ENCODE results near the gene SCARB1. TPM values are rescaled to one million over a fixed set of nuclear protein-coding genes. Genes with fewer than 3 reads are reported as not detected.

Gene SCARB1
- polyA plus RNA-seq, 2 donors = 7.4 to 8.6 TPM

GRCh38 chr12:124864326-124864752 is 675 bp upstream of the SCARB1 start:
- H3K27ac ChIP-seq (ENCODE audit: low read depth in 2 of 2, low read length in 1 of 2) = peak overlapping the region in 1 of 2 donors; percentile 39
- no peaks in the 10 kb centered on the region for H3K36me3 ChIP-seq (ENCODE audit: control insufficient read depth in 2 of 2, insufficient read depth in 2 of 2, low read length in 1 of 2)
- H3K9me3 ChIP-seq (ENCODE audit: control insufficient read depth in 2 of 2, insufficient read depth in 1 of 2, low read depth in 1 of 2, low read length in 1 of 2) = no peaks in the 10 kb centered on the region
- WGBS, 2 donors = 89 to 90% methylated on average over 14 of the region's 14 CpGs
- peaks cover 0 to 20% of the 10 kb centered on the region in 2 donors for H3K4me1 ChIP-seq (ENCODE audit: control insufficient read depth in 2 of 2, insufficient read depth in 2 of 2, low read length in 1 of 2)
- no peaks in the 10 kb centered on the region for H3K27me3 ChIP-seq (ENCODE audit: control insufficient read depth in 1 of 2, insufficient read depth in 2 of 2, low read length in 2 of 2)
- peak overlapping the region in 1 of 2 donors; percentile 9 for H3K4me3 ChIP-seq (ENCODE audit: low read depth in 1 of 2, low read length in 2 of 2)

DNA sequence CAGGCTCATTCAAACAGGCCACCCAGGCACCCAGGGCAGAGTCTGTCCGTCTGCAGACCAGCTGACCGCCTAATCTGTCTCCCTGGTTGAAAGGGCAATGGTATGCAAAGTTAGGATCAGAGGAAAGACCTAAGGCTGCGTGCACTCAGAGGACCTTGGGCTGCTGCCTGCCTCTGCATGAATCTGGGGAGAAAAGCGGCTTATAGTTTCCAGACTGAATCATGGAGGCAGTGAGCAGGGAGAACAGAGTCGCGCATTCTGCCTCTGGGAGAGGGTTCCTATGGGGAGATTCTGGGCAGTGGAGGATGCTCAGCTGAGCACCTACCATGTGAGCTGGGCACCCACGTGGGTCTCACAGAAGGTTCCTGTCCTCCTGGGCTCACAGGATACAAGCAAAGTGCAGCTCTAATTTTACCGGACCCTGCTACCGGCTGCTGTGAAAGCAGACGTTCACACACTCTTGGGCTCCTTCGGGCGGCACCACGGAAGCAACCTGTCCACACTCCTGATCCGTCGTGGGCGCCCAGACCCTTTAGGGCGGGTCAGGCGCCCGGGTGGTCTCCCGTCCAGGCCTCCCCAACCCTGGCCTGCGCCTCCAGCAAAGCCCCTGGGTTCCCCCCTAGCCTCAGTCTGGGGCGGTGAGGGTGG is 772 bp downstream of the SCARB1 start:
- no peaks in the 10 kb centered on the region for H3K9me3 ChIP-seq (ENCODE audit: control insufficient read depth in 2 of 2, insufficient read depth in 1 of 2, low read depth in 1 of 2, low read length in 1 of 2)
- peaks cover 0 to 12% of the 10 kb centered on the region in 2 donors for H3K4me1 ChIP-seq (ENCODE audit: control insufficient read depth in 2 of 2, insufficient read depth in 2 of 2, low read length in 1 of 2)
- no peaks in the 10 kb centered on the region for H3K36me3 ChIP-seq (ENCODE audit: control insufficient read depth in 2 of 2, insufficient read depth in 2 of 2, low read length in 1 of 2)
- H3K27me3 ChIP-seq (ENCODE audit: control insufficient read depth in 1 of 2, insufficient read depth in 2 of 2, low read length in 2 of 2) = no peaks in the 10 kb centered on the region
- H3K4me3 ChIP-seq (ENCODE audit: low read depth in 1 of 2, low read length in 2 of 2) = peak overlapping the region; percentile 57 to 76
- H3K27ac ChIP-seq (ENCODE audit: low read depth in 2 of 2, low read length in 1 of 2) = no peak overlapping the region
- 17 to 20% methylated on average over 21 to 22 of the region's 22 CpGs for WGBS, 2 donors

GRCh38 chr12:124861898-124862676 is 1.6 kb downstream of the SCARB1 start:
- Histone ChIP-seq H3K4me3 (ENCODE audit: low read depth in 1 of 2, low read length in 2 of 2) (no peak overlapping the region), H3K27ac (ENCODE audit: low read depth in 2 of 2, low read length in 1 of 2) (no peak overlapping the region), H3K9me3 (ENCODE audit: control insufficient read depth in 2 of 2, insufficient read depth in 1 of 2, low read depth in 1 of 2, low read length in 1 of 2) (no peaks in the 10 kb centered on the region), H3K27me3 (ENCODE audit: control insufficient read depth in 1 of 2, insufficient read depth in 2 of 2, low read length in 2 of 2) (no peaks in the 10 kb centered on the region), H3K36me3 (ENCODE audit: control insufficient read depth in 2 of 2, insufficient read depth in 2 of 2, low read length in 1 of 2) (no peaks in the 10 kb centered on the region), H3K4me1 (ENCODE audit: control insufficient read depth in 2 of 2, insufficient read depth in 2 of 2, low read length in 1 of 2) (peaks cover 0 to 12% of the 10 kb centered on the region in 2 donors)
- WGBS, 2 donors = 73 to 76% methylated on average over 8 of the region's 8 CpGs

DNA sequence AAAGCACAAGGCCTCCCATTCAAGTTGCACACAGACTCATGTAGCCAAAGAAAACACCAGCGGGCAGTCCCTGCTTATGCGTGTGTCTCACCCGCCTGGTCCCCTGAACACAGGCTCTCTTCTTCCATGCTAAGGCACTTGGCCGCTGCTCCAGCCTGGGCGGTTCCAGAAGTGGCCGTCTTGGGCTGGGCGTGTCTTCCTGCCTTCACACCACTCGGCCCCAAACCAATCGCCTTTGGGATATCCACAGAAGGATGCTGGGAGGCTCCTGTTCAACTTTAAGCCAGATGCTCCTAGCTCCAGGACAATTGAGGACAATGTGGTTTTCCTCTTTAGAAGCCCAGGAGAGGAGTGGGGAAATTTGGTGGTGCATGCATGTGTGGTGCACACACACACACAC is 2.2 kb downstream of the SCARB1 start:
- Histone ChIP-seq H3K36me3 (ENCODE audit: control insufficient read depth in 2 of 2, insufficient read depth in 2 of 2, low read length in 1 of 2) (no peaks in the 10 kb centered on the region), H3K4me1 (ENCODE audit: control insufficient read depth in 2 of 2, insufficient read depth in 2 of 2, low read length in 1 of 2) (peaks cover 0 to 9% of the 10 kb centered on the region in 2 donors), H3K27me3 (ENCODE audit: control insufficient read depth in 1 of 2, insufficient read depth in 2 of 2, low read length in 2 of 2) (no peaks in the 10 kb centered on the region), H3K27ac (ENCODE audit: low read depth in 2 of 2, low read length in 1 of 2) (no peak overlapping the region), H3K9me3 (ENCODE audit: control insufficient read depth in 2 of 2, insufficient read depth in 1 of 2, low read depth in 1 of 2, low read length in 1 of 2) (no peaks in the 10 kb centered on the region), H3K4me3 (ENCODE audit: low read depth in 1 of 2, low read length in 2 of 2) (no peak overlapping the region)
- WGBS, 2 donors = 45 to 51% methylated on average over 9 of the region's 9 CpGs

GRCh38 chr12:124857921-124858461 is 5.7 kb downstream of the SCARB1 start:
- Histone ChIP-seq H3K9me3 (ENCODE audit: control insufficient read depth in 2 of 2, insufficient read depth in 1 of 2, low read depth in 1 of 2, low read length in 1 of 2) (no peaks in the 10 kb centered on the region), H3K4me3 (ENCODE audit: low read depth in 1 of 2, low read length in 2 of 2) (no peak overlapping the region), H3K4me1 (ENCODE audit: control insufficient read depth in 2 of 2, insufficient read depth in 2 of 2, low read length in 1 of 2) (peaks cover 0 to 7% of the 10 kb centered on the region in 2 donors), H3K27me3 (ENCODE audit: control insufficient read depth in 1 of 2, insufficient read depth in 2 of 2, low read length in 2 of 2) (no peaks in the 10 kb centered on the region), H3K27ac (ENCODE audit: low read depth in 2 of 2, low read length in 1 of 2) (no peak overlapping the region), H3K36me3 (ENCODE audit: control insufficient read depth in 2 of 2, insufficient read depth in 2 of 2, low read length in 1 of 2) (peaks cover 0 to 2% of the 10 kb centered on the region in 2 donors)
- 84 to 93% methylated on average over 11 of the region's 11 CpGs for WGBS, 2 donors

- Histone ChIP-seq H3K27ac (ENCODE audit: low read depth in 2 of 2, low read length in 1 of 2) (no peak overlapping the region), H3K4me3 (ENCODE audit: low read depth in 1 of 2, low read length in 2 of 2) (no peak overlapping the region), H3K36me3 (ENCODE audit: control insufficient read depth in 2 of 2, insufficient read depth in 2 of 2, low read length in 1 of 2) (peaks cover 0 to 2% of the 10 kb centered on the region in 2 donors), H3K4me1 (ENCODE audit: control insufficient read depth in 2 of 2, insufficient read depth in 2 of 2, low read length in 1 of 2) (peaks cover 3 to 10% of the 10 kb centered on the region in 2 donors), H3K9me3 (ENCODE audit: control insufficient read depth in 2 of 2, insufficient read depth in 1 of 2, low read depth in 1 of 2, low read length in 1 of 2) (no peaks in the 10 kb centered on the region), H3K27me3 (ENCODE audit: control insufficient read depth in 1 of 2, insufficient read depth in 2 of 2, low read length in 2 of 2) (no peaks in the 10 kb centered on the region)
- WGBS, 2 donors = 90 to 91% methylated on average over 14 of the region's 14 CpGs
Measured at GRCh38 chr12:124856842-124857178, 6.9 kb downstream of the SCARB1 start.

DNA sequence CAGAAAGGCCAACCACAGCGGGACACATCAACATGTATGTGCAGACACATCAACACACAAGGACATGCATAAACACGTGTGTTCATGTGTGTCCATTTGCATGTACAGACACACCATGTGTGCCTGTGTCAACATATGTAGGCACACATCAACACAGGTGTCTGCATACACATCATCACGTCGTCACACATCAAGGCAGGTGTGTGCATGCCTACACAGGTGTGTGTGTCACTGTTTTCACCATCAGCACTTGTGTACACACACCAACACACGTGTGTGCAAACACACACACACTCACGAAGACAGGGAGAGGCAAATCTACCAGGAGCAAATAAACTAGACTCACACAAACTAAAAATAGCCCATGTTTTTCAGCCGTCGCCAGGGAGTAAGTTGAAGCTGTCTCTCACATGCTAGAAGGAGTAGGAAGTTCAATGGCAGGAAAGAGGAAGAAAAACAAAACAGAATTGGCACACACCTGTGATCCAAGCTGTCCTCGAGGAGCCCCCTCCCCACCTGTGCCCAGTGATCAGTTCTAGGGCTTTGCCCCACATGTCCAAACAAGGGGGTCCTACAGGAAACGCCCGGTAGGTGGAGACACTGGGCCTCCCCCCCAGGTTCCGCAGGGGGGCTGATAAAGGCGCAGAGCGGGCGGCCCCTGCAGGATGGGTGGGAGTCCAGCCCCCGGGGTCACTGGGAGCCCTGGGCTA is 7.4 kb downstream of the SCARB1 start:
- 65 to 67% methylated on average over 16 of the region's 16 CpGs for WGBS, 2 donors
- Histone ChIP-seq H3K4me1 (ENCODE audit: control insufficient read depth in 2 of 2, insufficient read depth in 2 of 2, low read length in 1 of 2) (peaks cover 3 to 10% of the 10 kb centered on the region in 2 donors), H3K27ac (ENCODE audit: low read depth in 2 of 2, low read length in 1 of 2) (no peak overlapping the region), H3K4me3 (ENCODE audit: low read depth in 1 of 2, low read length in 2 of 2) (no peak overlapping the region), H3K9me3 (ENCODE audit: control insufficient read depth in 2 of 2, insufficient read depth in 1 of 2, low read depth in 1 of 2, low read length in 1 of 2) (no peaks in the 10 kb centered on the region), H3K27me3 (ENCODE audit: control insufficient read depth in 1 of 2, insufficient read depth in 2 of 2, low read length in 2 of 2) (no peaks in the 10 kb centered on the region), H3K36me3 (ENCODE audit: control insufficient read depth in 2 of 2, insufficient read depth in 2 of 2, low read length in 1 of 2) (peaks cover 0 to 2% of the 10 kb centered on the region in 2 donors)

- no peaks in the 10 kb centered on the region for H3K27me3 ChIP-seq (ENCODE audit: control insufficient read depth in 1 of 2, insufficient read depth in 2 of 2, low read length in 2 of 2)
- no peaks in the 10 kb centered on the region for H3K9me3 ChIP-seq (ENCODE audit: control insufficient read depth in 2 of 2, insufficient read depth in 1 of 2, low read depth in 1 of 2, low read length in 1 of 2)
- peaks cover 0 to 2% of the 10 kb centered on the region in 2 donors for H3K36me3 ChIP-seq (ENCODE audit: control insufficient read depth in 2 of 2, insufficient read depth in 2 of 2, low read length in 1 of 2)
- 77 to 80% methylated on average over 15 of the region's 15 CpGs for WGBS, 2 donors
- H3K4me3 ChIP-seq (ENCODE audit: low read depth in 1 of 2, low read length in 2 of 2) = no peak overlapping the region
- peak overlapping the region in 1 of 2 donors; percentile 8 for H3K27ac ChIP-seq (ENCODE audit: low read depth in 2 of 2, low read length in 1 of 2)
- peaks cover 3 to 10% of the 10 kb centered on the region in 2 donors for H3K4me1 ChIP-seq (ENCODE audit: control insufficient read depth in 2 of 2, insufficient read depth in 2 of 2, low read length in 1 of 2)
Measured at GRCh38 chr12:124855275-124855957, 8.2 kb downstream of the SCARB1 start.

- 95% methylated on average over 11 of the region's 11 CpGs for WGBS, 2 donors
- Histone ChIP-seq H3K27me3 (ENCODE audit: control insufficient read depth in 1 of 2, insufficient read depth in 2 of 2, low read length in 2 of 2) (no peaks in the 10 kb centered on the region), H3K4me1 (ENCODE audit: control insufficient read depth in 2 of 2, insufficient read depth in 2 of 2, low read length in 1 of 2) (peaks cover 3 to 10% of the 10 kb centered on the region in 2 donors), H3K36me3 (ENCODE audit: control insufficient read depth in 2 of 2, insufficient read depth in 2 of 2, low read length in 1 of 2) (peaks cover 0 to 2% of the 10 kb centered on the region in 2 donors), H3K4me3 (ENCODE audit: low read depth in 1 of 2, low read length in 2 of 2) (no peak overlapping the region), H3K27ac (ENCODE audit: low read depth in 2 of 2, low read length in 1 of 2) (no peak overlapping the region), H3K9me3 (ENCODE audit: control insufficient read depth in 2 of 2, insufficient read depth in 1 of 2, low read depth in 1 of 2, low read length in 1 of 2) (no peaks in the 10 kb centered on the region)
Measured at GRCh38 chr12:124854637-124855184, 9.0 kb downstream of the SCARB1 start.
